Subcutaneous adipose tissue (tissue), 4 donors: Measurements from ENCODE around the gene CCDC40. TPM values are rescaled to one million over a fixed set of nuclear protein-coding genes. Genes with fewer than 3 reads are reported as not detected.

Experiments
- CTCF ChIP-seq: fragments of 450-650 bp; IDR thresholded peaks from one replicate; pipeline ENCODE4 v1.5.1; 2016; ENCODE audit warnings: low read depth, mild to moderate bottlenecking, control low read depth, antibody characterized with exemption, moderate library complexity
- total RNA-seq, 4 donors: library from RNA; depleted of rRNA; stranded (reverse); fragments of >200 nt; gene quantifications; one replicate each; pipeline ENCODE4 v1.1.0, GENCODE V29; 2016

Gene CCDC40
- total RNA-seq, 4 donors from 2014 or later, result 3.1 to 5.5 (median 4.6) TPM

- TF ChIP-seq CTCF, result no peak
Measured at GRCh38 chr17:80138856-80139426, 102.5 kb downstream of the CCDC40 start.

- no peak for TF ChIP-seq CTCF
Measured at GRCh38 chr17:80141463-80142165, 105.2 kb downstream of the CCDC40 start.

GRCh38 chr17:80142929-80143328, 106.5 kb downstream of the CCDC40 start:
- no peak for TF ChIP-seq CTCF

DNA sequence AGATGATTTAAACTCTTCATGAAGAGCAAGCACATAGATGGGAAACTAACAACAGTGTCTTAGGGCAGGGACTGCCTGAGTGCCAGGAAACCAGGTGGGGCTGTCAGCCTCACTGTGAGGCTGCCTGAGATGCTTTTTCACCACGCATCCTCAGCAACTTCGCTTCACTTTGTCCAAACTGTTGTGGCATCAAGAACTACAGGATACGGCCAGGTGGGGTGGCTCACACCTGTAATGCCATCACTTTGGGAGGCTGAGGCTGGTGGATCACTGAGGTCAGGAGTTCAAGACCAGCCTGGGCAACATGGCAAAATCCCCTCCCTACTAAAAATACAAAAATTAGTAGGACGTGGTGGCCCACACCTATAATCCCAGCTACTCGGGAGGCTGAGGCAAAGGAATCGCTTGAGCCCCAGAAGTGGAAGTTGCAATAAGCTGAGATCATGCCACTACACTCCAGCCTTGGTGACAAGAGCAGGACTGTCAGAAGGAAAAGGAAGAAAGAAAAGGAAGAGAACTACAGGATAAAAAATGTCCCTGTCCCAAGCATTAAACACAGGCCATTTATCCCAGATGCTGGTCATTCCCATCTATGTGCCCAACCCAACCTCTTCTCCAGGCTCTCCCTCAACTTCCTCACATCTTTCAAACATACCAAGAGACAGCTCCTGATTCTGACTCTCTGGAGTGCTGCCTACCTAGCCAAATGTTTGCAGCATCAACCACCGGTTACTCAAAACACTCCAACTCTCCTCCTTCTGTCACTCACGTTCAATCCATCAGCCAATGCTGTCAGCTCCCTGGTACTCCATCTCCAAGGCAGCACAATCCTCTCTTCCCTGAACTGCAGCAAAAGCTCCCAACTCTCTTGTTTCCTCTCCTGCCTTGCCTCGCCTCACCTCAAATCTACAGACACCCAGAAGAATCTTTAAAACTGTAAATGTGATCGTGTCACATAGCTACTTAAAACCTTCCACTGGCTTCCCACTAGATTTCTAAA, 108.9 kb downstream of the CCDC40 start:
- no peak for TF ChIP-seq CTCF

GRCh38 chr17:80146121-80147034, 109.9 kb downstream of the CCDC40 start:
- TF ChIP-seq CTCF, result no peak

- TF ChIP-seq CTCF, result no peak
Measured at GRCh38 chr17:80147035-80147822, 110.8 kb downstream of the CCDC40 start, which contains the start of gene EIF4A3. Gene EIF4A3 (minus strand): TSS chr17:80147128. CDS start chr17:80146961, 167 bp downstream.
